Measurements from ENCODE around the gene CELA2A.

DNA sequence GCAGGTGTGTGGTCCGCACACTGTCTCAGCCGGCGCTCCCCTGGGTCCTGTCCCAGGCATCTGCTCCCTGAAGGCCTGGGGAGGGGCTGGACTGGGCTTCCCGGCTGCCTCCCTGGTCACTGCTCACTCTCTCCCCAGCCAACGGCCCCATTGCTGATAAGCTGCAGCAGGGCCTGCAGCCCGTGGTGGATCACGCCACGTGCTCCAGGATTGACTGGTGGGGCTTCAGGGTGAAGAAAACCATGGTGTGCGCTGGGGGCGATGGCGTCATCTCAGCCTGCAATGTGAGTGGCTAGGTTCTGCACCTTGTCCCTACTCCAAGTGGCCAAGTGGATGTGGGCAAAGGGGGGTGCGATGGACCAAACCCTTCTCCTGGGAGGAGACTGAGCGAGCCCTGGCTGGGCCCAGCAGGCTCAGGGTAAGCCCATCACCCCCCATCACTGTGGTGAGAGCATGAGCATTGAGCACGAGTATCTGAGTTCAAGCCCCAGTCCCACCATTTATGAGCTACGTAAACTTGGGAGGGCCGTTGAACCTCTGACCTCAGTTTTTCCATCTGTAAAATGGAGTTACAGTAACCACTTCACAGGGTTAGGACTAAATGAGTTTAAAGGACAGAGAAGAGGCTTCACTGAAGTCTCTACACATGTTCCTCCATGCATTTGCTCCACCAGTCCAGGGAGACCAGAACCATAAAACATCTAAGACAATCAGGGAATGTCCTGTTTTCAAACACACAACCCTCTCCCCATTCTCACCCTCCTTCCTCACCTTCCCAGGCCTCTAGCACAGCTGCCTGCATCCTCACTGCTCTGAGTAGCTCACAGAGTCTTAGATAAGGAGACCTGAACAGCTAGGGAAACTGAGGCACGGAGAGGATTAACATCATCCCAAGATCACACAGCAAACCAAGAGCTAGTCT is 11.8 kb upstream of the CELA2A start:
- no peak for TF ChIP-seq CTCF (conservative IDR thresholded peaks at IDR 0.05 in 1 of 2, IDR thresholded peaks at IDR 0.05 in 1 of 2; ENCODE audit: low read depth in 1 of 2, low read length in 2 of 2)
- no peak for TF ChIP-seq EZH2 (IDR thresholded peaks at IDR 0.05; ENCODE audit: low read length, missing control alignments)
